IMR-90 (cell line): ENCODE data around the gene RNF180.

Experiments
- BHLHE40 ChIP-seq: fragments of 150-350 bp; IDR thresholded peaks from 2 replicates; pipeline ENCODE4 v1.6.1; 2016; ENCODE audit warnings: mild to moderate bottlenecking, low read depth, low read length
- CEBPB ChIP-seq: IDR thresholded peaks from 2 replicates; pipeline ENCODE4 v1.6.1; 2012; ENCODE audit warnings: low read depth, low read length, improper control_type of control experiment
- CHD1 ChIP-seq: IDR thresholded peaks from 2 replicates; pipeline ENCODE4 v1.6.1; 2012; ENCODE audit warnings: low read depth, low read length, improper control_type of control experiment
- CTCF ChIP-seq: conservative IDR thresholded peaks from 2 replicates; pipeline ENCODE4 v1.5.1; 2012; ENCODE audit warnings: mild to moderate bottlenecking, low read depth, low read length, improper control_type of control experiment
- FOS ChIP-seq: fragments of 150-350 bp; IDR thresholded peaks from 2 replicates; pipeline ENCODE4 v1.6.1; 2016; ENCODE audit warnings: low read depth, low read length
- MAZ ChIP-seq: IDR thresholded peaks from 2 replicates; pipeline ENCODE4 v1.6.1; 2012; ENCODE audit warnings: low read depth, mild to moderate bottlenecking, low read length, improper control_type of control experiment, moderate library complexity, borderline replicate concordance
- NFE2L2 ChIP-seq: fragments of 150-350 bp; IDR thresholded peaks from 2 replicates; pipeline ENCODE4 v1.6.1; 2016; ENCODE audit warnings: low read depth, mild to moderate bottlenecking, low read length
- POLR2A ChIP-seq: IDR thresholded peaks from 2 replicates; pipeline ENCODE4 v1.6.1; 2012; ENCODE audit warnings: mild to moderate bottlenecking, low read depth, low read length
- RAD21 ChIP-seq: IDR thresholded peaks from 2 replicates; pipeline ENCODE4 v1.6.1; 2012; ENCODE audit warnings: low read length, improper control_type of control experiment
- RCOR1 ChIP-seq: IDR thresholded peaks from 2 replicates; pipeline ENCODE4 v1.6.1; 2012; ENCODE audit warnings: mild to moderate bottlenecking, low read length, improper control_type of control experiment; ENCODE audit not compliant: insufficient replicate concordance
- RFX5 ChIP-seq: IDR thresholded peaks from 2 replicates; pipeline ENCODE4 v1.8.0; 2012; ENCODE audit warnings: low read depth, mild to moderate bottlenecking, low read length, moderate library complexity
- SMC3 ChIP-seq: fragments of 150-350 bp; IDR thresholded peaks from 2 replicates; pipeline ENCODE4 v1.6.1; 2016; ENCODE audit warnings: low read depth, mild to moderate bottlenecking, antibody characterized with exemption, low read length, moderate library complexity

GRCh38 chr5:64156261-64156660, 9.4 kb upstream of the RNF180 start:
- no peak for TF ChIP-seq CTCF
- no peak for TF ChIP-seq CEBPB
- no peak for TF ChIP-seq POLR2A
- TF ChIP-seq SMC3, result no peak
- no peak for TF ChIP-seq CHD1
- TF ChIP-seq RFX5, result no peak
- TF ChIP-seq MAZ, result no peak
- TF ChIP-seq RCOR1, result no peak
- TF ChIP-seq RAD21, result no peak
- no peak for TF ChIP-seq FOS
- TF ChIP-seq NFE2L2, result no peak
- no peak for TF ChIP-seq BHLHE40
